K562 (cell line): ENCODE data around the gene AGAP1. TPM values are rescaled to one million over a fixed set of nuclear protein-coding genes. Genes with fewer than 3 reads are reported as not detected.

Experiments
- ATAC-seq: fragments of 200-7000 bp; cut with Tn5 transposase; 3 replicates; pipeline ENCODE4 v1.9.1; 2020; ENCODE audit warnings: moderate library complexity
- BruUV-seq: library from RNA; stranded (reverse); fragments of 400-500 nt; replicated peaks from 2 replicates; lab custom pipeline; 2021; lab: Mats Ljungman, UMichigan
- CTCF ChIA-PET: fragments of 300-600 bp; formaldehyde crosslinking; extraction: SDS; loops from one replicate; lab custom pipeline; 2021; ENCODE audit warnings: low intra/inter-chr PET ratio; lab: Yijun Ruan, JAX
- POLR2A ChIA-PET: fragments of 300-600, 350-650 bp; sonication (Branson Sonifier 250); formaldehyde crosslinking; extraction: SDS; loops from one replicate; lab custom pipeline; 2021; ENCODE audit warnings: antibody characterized with exemption, inconsistent platforms; lab: Yijun Ruan, JAX
- DNase-seq, 4 experiments: peaks; one replicate each; pipeline versions ENCODE4 v3.0.0 to v3.0.0-alpha.2; 2011 to 2018; ENCODE audit warnings: low spot score in 3 of 4, mixed read lengths in 3 of 4; ENCODE audit errors: extremely low read depth in 1 of 4
- FAIRE-seq: peaks from 2 replicates; lab custom pipeline; 2011; peaks lifted over from hg19 to GRCh38; lab: Jason Lieb, UNC
- H2AFZ ChIP-seq: 2 replicates; pipeline ENCODE4 v1.6.0; 2011; ENCODE audit warnings: low read depth, low read length, control low read depth, inconsistent platforms
- H3K27ac ChIP-seq: fragments of 200-600 bp; 3 replicates; pipeline ENCODE4 v1.8.0; 2011; ENCODE audit warnings: low read depth, mild to moderate bottlenecking, control low read depth, inconsistent platforms, low read length, moderate library complexity, mixed read lengths; ENCODE audit errors: extremely low read depth
- H3K27me3 ChIP-seq, 2 experiments: fragments of 300-600 bp in 1 of 2; 2 replicates in 1 of 2; 3 replicates in 1 of 2; pipeline versions ENCODE4 v1.6.0 to v1.8.0; 2011; ENCODE audit warnings: inconsistent platforms in 2 of 2, low read length in 2 of 2, mild to moderate bottlenecking in 1 of 2, mixed read lengths in 1 of 2, moderate library complexity in 1 of 2; ENCODE audit not compliant: control insufficient read depth in 2 of 2, insufficient read depth in 2 of 2
- H3K36me3 ChIP-seq: fragments of 300-600 bp; 3 replicates; pipeline ENCODE4 v1.8.0; 2011; ENCODE audit warnings: mild to moderate bottlenecking, low read length, inconsistent platforms; ENCODE audit not compliant: control insufficient read depth, insufficient read depth
- H3K4me1 ChIP-seq, 2 experiments: fragments of 200-600 bp in 1 of 2; replicated peaks in 1 of 2; 2 replicates in 1 of 2; 3 replicates in 1 of 2; pipeline versions ENCODE4 v1.5.1 to v1.8.0; 2011; ENCODE audit warnings: inconsistent platforms in 2 of 2, low read length in 2 of 2, mild to moderate bottlenecking in 1 of 2, mixed read lengths in 1 of 2, moderate library complexity in 1 of 2; ENCODE audit not compliant: control insufficient read depth in 2 of 2, insufficient read depth in 2 of 2
- H3K4me2 ChIP-seq: 2 replicates; pipeline ENCODE4 v1.6.1; 2011; ENCODE audit warnings: low read length, control low read depth, inconsistent platforms, mixed read lengths; ENCODE audit not compliant: insufficient read depth
- H3K4me3 ChIP-seq: fragments of 200-600 bp; sonication (generic), shearing (Covaris generic); 2 replicates; pipeline ENCODE4 v1.5.1; 2016; ENCODE audit warnings: control low read depth, inconsistent platforms
- H3K79me2 ChIP-seq: fragments of 200-600 bp; 3 replicates; pipeline ENCODE4 v1.8.0; 2011; ENCODE audit warnings: low read length, inconsistent platforms; ENCODE audit not compliant: control insufficient read depth, insufficient read depth
- H3K9ac ChIP-seq, 2 experiments: 2 replicates each; pipeline versions ENCODE4 v1.6.0 to v1.6.1; 2011; ENCODE audit warnings: low read depth in 2 of 2, low read length in 2 of 2, control low read depth in 1 of 2, inconsistent platforms in 1 of 2, mild to moderate bottlenecking in 1 of 2, mixed read lengths in 1 of 2; ENCODE audit not compliant: insufficient read depth in 1 of 2
- H3K9me1 ChIP-seq: one replicate; pipeline ENCODE4 v1.6.0; 2011; ENCODE audit warnings: inconsistent platforms, mild to moderate bottlenecking, low read length, moderate library complexity; ENCODE audit not compliant: control insufficient read depth, insufficient read depth
- H3K9me3 ChIP-seq: replicated peaks from 2 replicates; pipeline ENCODE4 v1.5.1; 2011; ENCODE audit warnings: low read depth, low read length, inconsistent platforms; ENCODE audit not compliant: control insufficient read depth, insufficient read depth
- H4K20me1 ChIP-seq: replicated peaks from 2 replicates; pipeline ENCODE4 v1.6.1; 2011; ENCODE audit warnings: low read length, inconsistent platforms, mixed read lengths; ENCODE audit not compliant: control insufficient read depth, insufficient read depth
- CBX3 ChIP-seq, 2 experiments: IDR thresholded peaks; 1 replicate in 1 of 2; 2 replicates in 1 of 2; pipeline ENCODE4 v1.6.1; 2012; ENCODE audit warnings: inconsistent platforms in 2 of 2, low read length in 2 of 2, borderline replicate concordance in 1 of 2, control low read depth in 1 of 2
- CBX8 ChIP-seq: fragments of 200-600 bp; sonication (generic); IDR thresholded peaks from 2 replicates; pipeline ENCODE4 v1.6.1; 2012; ENCODE audit warnings: borderline replicate concordance, mixed run types, low read depth, mild to moderate bottlenecking, moderate library complexity, mixed read lengths, low read length, control low read depth, inconsistent platforms; ENCODE audit not compliant: poor library complexity, severe bottlenecking; ENCODE audit errors: extremely low read depth
- STAT6 ChIP-seq: sonication (generic); formaldehyde crosslinking; IDR thresholded peaks from 2 replicates; pipeline ENCODE4 v1.8.1; 2023; ENCODE audit warnings: mild to moderate bottlenecking, missing genetic modification reagents
- ZKSCAN8 ChIP-seq: fragments of 200-800 bp; sonication (Bioruptor generic); IDR thresholded peaks from 2 replicates; pipeline ENCODE4 v1.6.1; 2016; ENCODE audit warnings: missing genetic modification characterization, missing compliant biosample characterization
- WGBS: fragments of 100-300 bp; shearing (Covaris generic); methylation state at CpG from one replicate; pipeline ENCODE4 v1.1.6; 2016; ENCODE audit warnings: low coverage, mixed read lengths; ENCODE audit not compliant: insufficient coverage; ENCODE audit errors: missing lambda C conversion rate; 5-methylcytosine and 5-hydroxymethylcytosine counted together
- in situ Hi-C: fragments of 300-500 bp; cut with MboI; formaldehyde crosslinking; loops from 4 replicates; pipeline ENCODE4 v1.15.0; 2018; ENCODE audit warnings: inconsistent platforms, mixed read lengths
- intact Hi-C: fragments of 100-400 bp; cut with micrococcal nuclease; formaldehyde crosslinking; loops from 2 replicates; pipeline ENCODE4 v1.14.2; 2022
- polyA plus RNA-seq, 8 experiments: library from polyadenylated mRNA; depleted of rRNA in 4 of 8; stranded (reverse) in 5 of 8; unstranded in 3 of 8; fragments of >200 nt; fragmentation: Nextera tagmentation in 2 of 8; fragmentation: Illumina TruSeq in 1 of 8; extraction: Ambion mirVana in 2 of 8; extraction: Trizol in 1 of 8; gene quantifications; 2 replicates each; pipeline versions ENCODE4 v1.2.1 to v1.2.3, GENCODE V29; 2011 to 2014; ENCODE audit warnings: inconsistent platforms in 1 of 8, missing spikeins in 1 of 8
- total RNA-seq, 7 experiments: library from RNA; depleted of rRNA in 6 of 7; stranded (reverse); fragments of >200 nt in 6 of 7; fragmentation: Illumina TruSeq in 2 of 7; extraction: Trizol in 2 of 7; gene quantifications; 2 replicates each; pipeline versions ENCODE4 v1.2.1 to v1.2.3, GENCODE V29; 2011 to 2021; ENCODE audit warnings: low replicate concordance in 1 of 7

Gene AGAP1
- total and polyA plus RNA-seq, 9 of the 15 experiments (the other 6 are each of a cell fraction or from before 2014, with no cell fraction given), result 1.3 to 24.0 (median 10.6) TPM

- no peak overlapping the region for H3K4me3 ChIP-seq
- no peak overlapping the region for H2AFZ ChIP-seq
- no peak overlapping the region for H3K4me2 ChIP-seq
- no peak overlapping the region for H3K27ac ChIP-seq
- no peaks in the 10 kb centered on the region for H3K9me1 ChIP-seq
- H3K36me3 ChIP-seq, result no peaks in the 10 kb centered on the region
- FAIRE-seq (no peak), ATAC-seq (no peak), DNase-seq (no peak)
- intact Hi-C loops (no loop called here), in situ Hi-C loops (loop anchor here (5.0 kb wide), 1 partner anchor 401 kb away; no protein-coding TSS in a partner anchor)
- POLR2A ChIA-PET, result interaction anchor here (0.6 kb wide), 1 partner anchor 835 kb away, joined by 3 read pairs; no protein-coding TSS in a partner anchor
- no TSS peak for BruUV-seq
- 87% methylated on average over 6 of the region's 14 CpGs for WGBS
- H3K79me2 ChIP-seq, result no peaks in the 10 kb centered on the region
- no peaks in the 10 kb centered on the region for H3K9me3 ChIP-seq
- H3K9ac ChIP-seq, result no peak overlapping the region
- CTCF ChIA-PET, result no interaction called here
- no peak for TF ChIP-seq CBX3 (IDR thresholded peaks at IDR 0.05; ENCODE audit: borderline replicate concordance in 1 of 2, low read length in 2 of 2)
- no peak for TF ChIP-seq ZKSCAN8 (CRISPR knock-in tag)
- TF ChIP-seq CBX8, result no peak
- no peak for TF ChIP-seq STAT6
- H3K27me3 ChIP-seq, result no peaks in the 10 kb centered on the region
- H3K4me1 ChIP-seq, result no peaks in the 10 kb centered on the region
- H4K20me1 ChIP-seq, result peaks cover 9% of the 10 kb centered on the region
Measured at GRCh38 chr2:235776531-235776930, 282.7 kb downstream of the AGAP1 start.
